ENCODE results near the gene MT1F.

Gene MT1F

DNA sequence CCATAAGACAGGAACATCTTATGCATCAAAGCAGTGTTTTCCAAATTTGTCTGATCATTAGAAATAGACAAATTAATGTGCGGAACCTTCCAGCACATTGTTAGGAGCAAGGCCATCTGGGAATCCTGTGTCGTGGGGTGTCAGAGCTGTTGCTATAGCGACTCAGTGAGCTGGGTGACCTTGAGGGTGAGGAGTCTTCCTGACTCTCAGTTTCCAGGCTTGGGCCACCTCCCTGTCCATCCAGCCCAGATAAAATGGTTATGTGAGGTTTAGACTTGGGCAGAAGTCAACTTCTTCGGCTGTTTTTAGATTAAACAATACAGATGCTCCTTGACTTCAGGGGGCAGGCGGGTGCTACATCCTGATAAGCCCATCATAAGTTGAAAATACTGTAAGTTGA is 45.1 kb downstream of the MT1F start:
- FAIRE-seq = no peak

All from G401.6 (cell line).